HepG2 (cell line): Measurements from ENCODE around the gene TTC31. TPM values are rescaled to one million over a fixed set of nuclear protein-coding genes. Genes with fewer than 3 reads are reported as not detected.

Experiments used
- ARNTL ChIP-seq: sonication (generic); formaldehyde crosslinking; IDR thresholded peaks from 2 replicates; pipeline ENCODE4 v1.4.0; 2020; ENCODE audit warnings: mild to moderate bottlenecking, missing genetic modification reagents
- CCAR2 ChIP-seq: fragments of 200-400 bp; formaldehyde crosslinking; optimal IDR thresholded peaks from 2 replicates; pipeline ENCODE3; 2018; ENCODE audit warnings: low read depth, mild to moderate bottlenecking, low read length, moderate library complexity
- CREB3 ChIP-seq: sonication (generic); formaldehyde crosslinking; IDR thresholded peaks from 2 replicates; pipeline ENCODE4 v1.5.0; 2020; ENCODE audit warnings: missing genetic modification reagents
- FIP1L1 ChIP-seq: fragments of 200-400 bp; formaldehyde crosslinking; IDR thresholded peaks from 2 replicates; pipeline ENCODE4 v1.6.1; 2018; ENCODE audit warnings: low read depth, mild to moderate bottlenecking, low read length, moderate library complexity, borderline replicate concordance; ENCODE audit not compliant: insufficient read depth
- HNF4G ChIP-seq, 2 experiments: sonication (generic) in 1 of 2; formaldehyde crosslinking in 1 of 2; IDR thresholded peaks; 2 replicates each; pipeline versions ENCODE4 v1.4.0 to v1.6.1; 2011 to 2020; ENCODE audit warnings: borderline replicate concordance in 2 of 2, low read depth in 2 of 2, mild to moderate bottlenecking in 2 of 2, low read length in 1 of 2, missing genetic modification reagents in 1 of 2, moderate library complexity in 1 of 2
- KAT8 ChIP-seq: IDR thresholded peaks from 2 replicates; pipeline ENCODE4 v1.6.1; 2016; ENCODE audit warnings: missing genetic modification reagents, missing compliant biosample characterization
- MAFG ChIP-seq: sonication (generic); formaldehyde crosslinking; IDR thresholded peaks from 2 replicates; pipeline ENCODE4 v1.5.1; 2020; ENCODE audit warnings: mild to moderate bottlenecking, missing genetic modification reagents
- NFYC ChIP-seq: IDR thresholded peaks from 2 replicates; pipeline ENCODE4 v1.6.1; 2016; ENCODE audit warnings: missing genetic modification reagents, missing compliant biosample characterization
- ZNF124 ChIP-seq: sonication (generic); formaldehyde crosslinking; IDR thresholded peaks from 2 replicates; pipeline ENCODE4 v1.4.0; 2020; ENCODE audit warnings: missing genetic modification reagents
- ZNF567 ChIP-seq: sonication (generic); formaldehyde crosslinking; IDR thresholded peaks from 2 replicates; pipeline ENCODE4 v1.8.1; 2023; ENCODE audit warnings: mild to moderate bottlenecking, missing genetic modification reagents, borderline replicate concordance
- polyA plus RNA-seq, 8 experiments: library from polyadenylated mRNA; depleted of rRNA in 3 of 8; stranded (reverse) in 7 of 8; unstranded in 1 of 8; fragments of >200 nt; fragmentation: Illumina TruSeq in 4 of 8; extraction: Trizol in 4 of 8; gene quantifications; 2 replicates each; pipeline versions ENCODE4 v1.2.1 to v1.2.3, GENCODE V29; 2011 to 2016; ENCODE audit warnings: low read depth in 4 of 8, missing spikeins in 1 of 8, mixed read lengths in 1 of 8; ENCODE audit not compliant: insufficient read depth in 1 of 8
- total RNA-seq, 5 experiments: library from RNA; depleted of rRNA; stranded (reverse); fragments of >200 nt; fragmentation: Illumina TruSeq; extraction: Trizol; gene quantifications; 2 replicates each; pipeline ENCODE4 v1.2.3, GENCODE V29; 2016; ENCODE audit warnings: low read depth in 1 of 5
- TF ChIP-seq, protein P1 (sequence below): IDR thresholded peaks from 2 replicates; pipeline ENCODE4 v1.6.1; 2016
- TF ChIP-seq, protein P2 (sequence below): sonication (generic); formaldehyde crosslinking; IDR thresholded peaks from 2 replicates; pipeline ENCODE4 v1.4.0; 2020; ENCODE audit warnings: missing genetic modification reagents, borderline replicate concordance
- TF ChIP-seq, protein P3 (sequence below): sonication (generic); formaldehyde crosslinking; IDR thresholded peaks from one replicate; pipeline ENCODE4 v1.5.1; 2020; ENCODE audit warnings: mild to moderate bottlenecking, missing genetic modification reagents; ENCODE audit errors: not compliant biosample characterization

Gene TTC31
- total and polyA plus RNA-seq, 2 of the 13 experiments (the other 11 are each of a cell fraction or from before 2014, with no cell fraction given): 28.3 to 39.5 TPM

- TF ChIP-seq, protein P1, sequence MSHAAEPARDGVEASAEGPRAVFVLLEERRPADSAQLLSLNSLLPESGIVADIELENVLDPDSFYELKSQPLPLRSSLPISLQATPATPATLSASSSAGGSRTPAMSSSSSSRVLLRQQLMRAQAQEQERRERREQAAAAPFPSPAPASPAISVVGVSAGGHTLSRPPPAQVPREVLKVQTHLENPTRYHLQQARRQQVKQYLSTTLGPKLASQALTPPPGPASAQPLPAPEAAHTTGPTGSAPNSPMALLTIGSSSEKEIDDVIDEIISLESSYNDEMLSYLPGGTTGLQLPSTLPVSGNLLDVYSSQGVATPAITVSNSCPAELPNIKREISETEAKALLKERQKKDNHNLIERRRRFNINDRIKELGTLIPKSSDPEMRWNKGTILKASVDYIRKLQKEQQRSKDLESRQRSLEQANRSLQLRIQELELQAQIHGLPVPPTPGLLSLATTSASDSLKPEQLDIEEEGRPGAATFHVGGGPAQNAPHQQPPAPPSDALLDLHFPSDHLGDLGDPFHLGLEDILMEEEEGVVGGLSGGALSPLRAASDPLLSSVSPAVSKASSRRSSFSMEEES (CRISPR knock-in tag): peak; percentile 51; the same call in 1 of the 2 replicates
- TF ChIP-seq, protein P2, sequence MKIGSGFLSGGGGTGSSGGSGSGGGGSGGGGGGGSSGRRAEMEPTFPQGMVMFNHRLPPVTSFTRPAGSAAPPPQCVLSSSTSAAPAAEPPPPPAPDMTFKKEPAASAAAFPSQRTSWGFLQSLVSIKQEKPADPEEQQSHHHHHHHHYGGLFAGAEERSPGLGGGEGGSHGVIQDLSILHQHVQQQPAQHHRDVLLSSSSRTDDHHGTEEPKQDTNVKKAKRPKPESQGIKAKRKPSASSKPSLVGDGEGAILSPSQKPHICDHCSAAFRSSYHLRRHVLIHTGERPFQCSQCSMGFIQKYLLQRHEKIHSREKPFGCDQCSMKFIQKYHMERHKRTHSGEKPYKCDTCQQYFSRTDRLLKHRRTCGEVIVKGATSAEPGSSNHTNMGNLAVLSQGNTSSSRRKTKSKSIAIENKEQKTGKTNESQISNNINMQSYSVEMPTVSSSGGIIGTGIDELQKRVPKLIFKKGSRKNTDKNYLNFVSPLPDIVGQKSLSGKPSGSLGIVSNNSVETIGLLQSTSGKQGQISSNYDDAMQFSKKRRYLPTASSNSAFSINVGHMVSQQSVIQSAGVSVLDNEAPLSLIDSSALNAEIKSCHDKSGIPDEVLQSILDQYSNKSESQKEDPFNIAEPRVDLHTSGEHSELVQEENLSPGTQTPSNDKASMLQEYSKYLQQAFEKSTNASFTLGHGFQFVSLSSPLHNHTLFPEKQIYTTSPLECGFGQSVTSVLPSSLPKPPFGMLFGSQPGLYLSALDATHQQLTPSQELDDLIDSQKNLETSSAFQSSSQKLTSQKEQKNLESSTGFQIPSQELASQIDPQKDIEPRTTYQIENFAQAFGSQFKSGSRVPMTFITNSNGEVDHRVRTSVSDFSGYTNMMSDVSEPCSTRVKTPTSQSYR (CRISPR knock-in tag): no peak; the same call in 1 of the 2 replicates
- peak; percentile 68; the same call in 1 of the 2 replicates for TF ChIP-seq ZNF124 (CRISPR knock-in tag)
- peak; percentile 93 for TF ChIP-seq CREB3 (CRISPR knock-in tag)
- no peak for TF ChIP-seq MAFG
- TF ChIP-seq, protein P3, sequence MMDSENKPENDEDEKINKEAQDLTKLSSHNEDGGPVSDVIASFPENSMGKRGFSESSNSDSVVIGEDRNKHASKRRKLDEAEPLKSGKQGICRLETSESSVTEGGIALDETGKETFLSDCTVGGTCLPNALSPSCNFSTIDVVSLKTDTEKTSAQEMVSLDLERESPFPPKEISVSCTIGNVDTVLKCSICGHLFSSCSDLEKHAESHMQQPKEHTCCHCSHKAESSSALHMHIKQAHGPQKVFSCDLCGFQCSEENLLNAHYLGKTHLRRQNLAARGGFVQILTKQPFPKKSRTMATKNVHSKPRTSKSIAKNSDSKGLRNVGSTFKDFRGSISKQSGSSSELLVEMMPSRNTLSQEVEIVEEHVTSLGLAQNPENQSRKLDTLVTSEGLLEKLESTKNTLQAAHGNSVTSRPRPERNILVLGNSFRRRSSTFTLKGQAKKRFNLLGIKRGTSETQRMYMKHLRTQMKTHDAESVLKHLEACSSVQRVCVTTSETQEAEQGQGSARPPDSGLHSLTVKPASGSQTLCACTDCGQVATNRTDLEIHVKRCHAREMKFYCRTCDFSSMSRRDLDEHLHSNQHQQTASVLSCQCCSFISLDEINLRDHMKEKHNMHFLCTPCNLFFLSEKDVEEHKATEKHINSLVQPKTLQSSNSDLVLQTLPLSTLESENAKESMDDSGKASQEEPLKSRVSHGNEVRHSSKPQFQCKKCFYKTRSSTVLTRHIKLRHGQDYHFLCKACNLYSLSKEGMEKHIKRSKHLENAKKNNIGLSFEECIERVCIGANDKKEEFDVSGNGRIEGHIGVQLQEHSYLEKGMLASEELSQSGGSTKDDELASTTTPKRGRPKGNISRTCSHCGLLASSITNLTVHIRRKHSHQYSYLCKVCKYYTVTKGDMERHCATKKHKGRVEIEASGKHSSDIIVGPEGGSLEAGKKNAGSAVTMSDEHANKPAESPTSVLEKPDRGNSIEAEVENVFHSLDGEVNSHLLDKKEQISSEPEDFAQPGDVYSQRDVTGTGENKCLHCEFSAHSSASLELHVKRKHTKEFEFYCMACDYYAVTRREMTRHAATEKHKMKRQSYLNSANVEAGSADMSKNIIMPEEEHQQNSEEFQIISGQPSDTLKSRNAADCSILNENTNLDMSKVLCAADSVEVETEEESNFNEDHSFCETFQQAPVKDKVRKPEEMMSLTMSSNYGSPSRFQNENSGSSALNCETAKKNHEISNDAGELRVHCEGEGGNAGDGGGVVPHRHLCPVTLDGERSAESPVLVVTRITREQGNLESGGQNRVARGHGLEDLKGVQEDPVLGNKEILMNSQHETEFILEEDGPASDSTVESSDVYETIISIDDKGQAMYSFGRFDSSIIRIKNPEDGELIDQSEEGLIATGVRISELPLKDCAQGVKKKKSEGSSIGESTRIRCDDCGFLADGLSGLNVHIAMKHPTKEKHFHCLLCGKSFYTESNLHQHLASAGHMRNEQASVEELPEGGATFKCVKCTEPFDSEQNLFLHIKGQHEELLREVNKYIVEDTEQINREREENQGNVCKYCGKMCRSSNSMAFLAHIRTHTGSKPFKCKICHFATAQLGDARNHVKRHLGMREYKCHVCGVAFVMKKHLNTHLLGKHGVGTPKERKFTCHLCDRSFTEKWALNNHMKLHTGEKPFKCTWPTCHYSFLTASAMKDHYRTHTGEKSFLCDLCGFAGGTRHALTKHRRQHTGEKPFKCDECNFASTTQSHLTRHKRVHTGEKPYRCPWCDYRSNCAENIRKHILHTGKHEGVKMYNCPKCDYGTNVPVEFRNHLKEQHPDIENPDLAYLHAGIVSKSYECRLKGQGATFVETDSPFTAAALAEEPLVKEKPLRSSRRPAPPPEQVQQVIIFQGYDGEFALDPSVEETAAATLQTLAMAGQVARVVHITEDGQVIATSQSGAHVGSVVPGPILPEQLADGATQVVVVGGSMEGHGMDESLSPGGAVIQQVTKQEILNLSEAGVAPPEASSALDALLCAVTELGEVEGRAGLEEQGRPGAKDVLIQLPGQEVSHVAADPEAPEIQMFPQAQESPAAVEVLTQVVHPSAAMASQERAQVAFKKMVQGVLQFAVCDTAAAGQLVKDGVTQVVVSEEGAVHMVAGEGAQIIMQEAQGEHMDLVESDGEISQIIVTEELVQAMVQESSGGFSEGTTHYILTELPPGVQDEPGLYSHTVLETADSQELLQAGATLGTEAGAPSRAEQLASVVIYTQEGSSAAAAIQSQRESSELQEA (CRISPR knock-in tag): peak; percentile 44
- TF ChIP-seq FIP1L1: no peak
- peak; percentile 44 for TF ChIP-seq ARNTL (CRISPR knock-in tag)
- no peak for TF ChIP-seq CCAR2
- peak; percentile 98 for TF ChIP-seq KAT8 (CRISPR knock-in tag)
- peak; percentile 53 for TF ChIP-seq NFYC
- TF ChIP-seq ZNF567 (CRISPR knock-in tag): no peak
- no peak; the same call in 1 of the 2 replicates for TF ChIP-seq HNF4G (IDR thresholded peaks at IDR 0.05; ENCODE audit: borderline replicate concordance, low read depth, low read length)
- TF ChIP-seq HNF4G (CRISPR knock-in tag; IDR thresholded peaks at IDR 0.05; ENCODE audit: borderline replicate concordance, low read depth): no peak
These were observed 46.7 kb downstream of the TTC31 start, which contains the start of the genes AUP1 and HTRA2 (continued) for GRCh38 chr2:74529357-74530238.
